Activated CD8-positive, alpha-beta T cell treated with anti-CD3 and anti-CD28 coated beads for 36 hours (primary cell): ENCODE measurements around the gene FAM25A. TPM values are rescaled to one million over a fixed set of nuclear protein-coding genes. Genes with fewer than 3 reads are reported as not detected.

Source experiments
- ATAC-seq: fragments of 200-7000 bp; cut with Tn5 transposase; one replicate; pipeline ENCODE4 v1.10.0; 2021; ENCODE audit warnings: mild to moderate bottlenecking, moderate library complexity
- CTCF ChIA-PET: fragments of 350-600 bp; sonication (Branson Sonifier 250); formaldehyde crosslinking; loops from one replicate; lab custom pipeline; 2021; ENCODE audit warnings: antibody characterized with exemption; lab: Charles Lee
- POLR2A ChIA-PET: fragments of 350-600 bp; sonication (Branson Sonifier 250); formaldehyde crosslinking; loops from one replicate; lab custom pipeline; 2021; ENCODE audit warnings: antibody characterized with exemption; lab: Charles Lee
- DNase-seq: peaks from one replicate; pipeline ENCODE4 v3.0.0-alpha.2; 2020
- H3K27ac Mint-ChIP-seq: one replicate; pipeline ENCODE4 v1.8.0; 2021; ENCODE audit warnings: mild to moderate bottlenecking, mixed read lengths
- H3K27me3 Mint-ChIP-seq: one replicate; pipeline ENCODE4 v1.8.0; 2021; ENCODE audit warnings: mixed read lengths
- H3K36me3 Mint-ChIP-seq: one replicate; pipeline ENCODE4 v1.8.0; 2021; ENCODE audit warnings: low read depth, mixed read lengths
- H3K4me1 Mint-ChIP-seq: one replicate; pipeline ENCODE4 v1.8.0; 2021; ENCODE audit warnings: low read depth, mixed read lengths
- H3K4me3 Mint-ChIP-seq: one replicate; pipeline ENCODE4 v1.8.0; 2021; ENCODE audit warnings: mild to moderate bottlenecking, moderate library complexity, mixed read lengths
- H3K9me3 Mint-ChIP-seq: one replicate; pipeline ENCODE4 v1.8.0; 2021; ENCODE audit warnings: mixed read lengths
- intact Hi-C: fragments of 100-400 bp; cut with micrococcal nuclease; formaldehyde crosslinking; loops from one replicate; pipeline ENCODE4 v1.10.0; 2022
- total RNA-seq, 2 experiments: library from RNA; stranded (reverse); gene quantifications; one replicate each; pipeline ENCODE4 v1.2.3, GENCODE V29; 2021
- TF ChIP-seq, protein P1 (sequence below): fragments of 200-600 bp; IDR thresholded peaks from one replicate; pipeline ENCODE4 v1.8.0; 2022; ENCODE audit warnings: antibody characterized with exemption, mild to moderate bottlenecking

The FAM25A gene
- total RNA-seq, 2 experiments from 2014 or later = not detected

DNA sequence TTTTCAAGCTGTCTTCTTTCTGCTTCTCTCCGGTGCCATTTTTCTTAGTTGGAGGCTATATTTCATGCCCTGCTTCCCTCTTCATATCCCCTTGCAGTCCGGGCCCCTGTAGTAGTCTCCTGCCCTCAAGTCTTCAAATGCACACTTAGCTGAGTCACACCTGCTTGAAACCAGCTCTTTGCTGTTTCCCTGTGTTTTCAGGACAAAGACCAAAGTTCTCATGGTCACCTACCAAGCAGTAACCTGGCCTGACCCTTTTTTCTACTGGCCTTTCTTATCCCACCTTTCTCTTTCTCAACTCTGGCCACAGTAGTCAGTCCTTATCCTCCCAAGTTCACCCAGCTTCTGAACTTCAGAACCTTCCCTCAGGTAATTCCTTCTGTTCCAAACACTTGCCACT is 46.1 kb downstream of the FAM25A start:
- POLR2A ChIA-PET = no interaction called here
- no peaks in the 10 kb centered on the region for H3K27me3 Mint-ChIP-seq
- intact Hi-C loops = no loop called here
- TF ChIP-seq, protein P1, sequence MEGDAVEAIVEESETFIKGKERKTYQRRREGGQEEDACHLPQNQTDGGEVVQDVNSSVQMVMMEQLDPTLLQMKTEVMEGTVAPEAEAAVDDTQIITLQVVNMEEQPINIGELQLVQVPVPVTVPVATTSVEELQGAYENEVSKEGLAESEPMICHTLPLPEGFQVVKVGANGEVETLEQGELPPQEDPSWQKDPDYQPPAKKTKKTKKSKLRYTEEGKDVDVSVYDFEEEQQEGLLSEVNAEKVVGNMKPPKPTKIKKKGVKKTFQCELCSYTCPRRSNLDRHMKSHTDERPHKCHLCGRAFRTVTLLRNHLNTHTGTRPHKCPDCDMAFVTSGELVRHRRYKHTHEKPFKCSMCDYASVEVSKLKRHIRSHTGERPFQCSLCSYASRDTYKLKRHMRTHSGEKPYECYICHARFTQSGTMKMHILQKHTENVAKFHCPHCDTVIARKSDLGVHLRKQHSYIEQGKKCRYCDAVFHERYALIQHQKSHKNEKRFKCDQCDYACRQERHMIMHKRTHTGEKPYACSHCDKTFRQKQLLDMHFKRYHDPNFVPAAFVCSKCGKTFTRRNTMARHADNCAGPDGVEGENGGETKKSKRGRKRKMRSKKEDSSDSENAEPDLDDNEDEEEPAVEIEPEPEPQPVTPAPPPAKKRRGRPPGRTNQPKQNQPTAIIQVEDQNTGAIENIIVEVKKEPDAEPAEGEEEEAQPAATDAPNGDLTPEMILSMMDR = no peak
- H3K36me3 Mint-ChIP-seq = peaks cover 39% of the 10 kb centered on the region
- DNase-seq = no peak
- CTCF ChIA-PET = interaction anchor here (2.1 kb wide), 1 partner anchor 12 kb away, joined by 5 read pairs; no protein-coding TSS in a partner anchor
- ATAC-seq = no peak
- no peaks in the 10 kb centered on the region for H3K4me1 Mint-ChIP-seq
- no peaks in the 10 kb centered on the region for H3K9me3 Mint-ChIP-seq
- H3K27ac Mint-ChIP-seq = peak overlapping the region; percentile 8
- H3K4me3 Mint-ChIP-seq = no peak overlapping the region

DNA sequence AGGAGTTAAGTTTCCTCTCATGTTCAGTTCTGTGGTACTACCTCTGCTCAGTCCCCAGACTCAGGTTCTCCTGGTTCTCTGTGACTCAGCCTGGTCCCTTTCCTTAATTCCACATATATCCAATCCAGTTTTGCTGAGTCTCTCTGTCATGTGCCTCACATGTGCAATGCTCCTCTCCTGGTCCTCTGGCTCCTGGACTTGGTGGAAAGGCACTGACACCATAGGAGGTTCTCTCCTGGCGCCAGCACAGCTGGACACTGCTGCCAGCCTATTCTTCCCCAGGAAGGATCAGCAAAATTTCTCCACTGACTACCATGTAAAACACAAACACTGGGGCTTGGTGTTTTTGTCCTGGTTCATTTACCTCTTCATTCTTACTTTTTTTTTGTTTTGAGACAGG is 46.8 kb downstream of the FAM25A start:
- Mint-ChIP-seq H3K36me3 (peaks cover 45% of the 10 kb centered on the region), H3K4me3 (no peak overlapping the region), H3K27me3 (no peaks in the 10 kb centered on the region), H3K4me1 (no peaks in the 10 kb centered on the region), H3K27ac (no peak overlapping the region), H3K9me3 (no peaks in the 10 kb centered on the region)
- ChIA-PET POLR2A (no interaction called here), CTCF (interaction anchor here (2.1 kb wide), 1 partner anchor 13 kb away, joined by 5 read pairs; no protein-coding TSS in a partner anchor)
- ATAC-seq (no peak), DNase-seq (no peak)
- TF ChIP-seq, protein P1 = no peak
- intact Hi-C loops = no loop called here

DNA sequence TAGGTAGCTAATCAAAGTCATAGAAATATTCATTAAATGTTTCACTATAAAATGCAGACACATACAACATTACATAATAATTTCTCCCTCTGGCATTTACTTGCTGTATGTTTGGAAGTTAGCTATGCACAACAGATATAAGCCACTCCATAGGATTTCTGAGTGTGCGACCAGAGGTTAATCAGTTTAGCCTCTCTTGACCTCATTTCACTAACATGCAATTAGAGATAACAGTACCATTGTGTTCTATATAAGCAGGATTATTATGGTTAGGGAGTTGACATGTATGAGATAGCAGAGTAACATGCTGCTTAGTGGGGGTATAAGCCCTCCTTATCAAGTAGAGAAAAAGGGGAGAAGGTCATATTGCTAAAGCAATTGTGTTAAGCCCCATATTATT is 48.2 kb downstream of the FAM25A start:
- DNase-seq (no peak), ATAC-seq (no peak)
- no peaks in the 10 kb centered on the region for H3K4me1 Mint-ChIP-seq
- TF ChIP-seq, protein P1 = no peak
- ChIA-PET POLR2A (no interaction called here), CTCF (no interaction called here)
- no peaks in the 10 kb centered on the region for H3K9me3 Mint-ChIP-seq
- no peak overlapping the region for H3K4me3 Mint-ChIP-seq
- intact Hi-C loops = no loop called here
- no peaks in the 10 kb centered on the region for H3K27me3 Mint-ChIP-seq
- no peak overlapping the region for H3K27ac Mint-ChIP-seq
- H3K36me3 Mint-ChIP-seq = peaks cover 49% of the 10 kb centered on the region

DNA sequence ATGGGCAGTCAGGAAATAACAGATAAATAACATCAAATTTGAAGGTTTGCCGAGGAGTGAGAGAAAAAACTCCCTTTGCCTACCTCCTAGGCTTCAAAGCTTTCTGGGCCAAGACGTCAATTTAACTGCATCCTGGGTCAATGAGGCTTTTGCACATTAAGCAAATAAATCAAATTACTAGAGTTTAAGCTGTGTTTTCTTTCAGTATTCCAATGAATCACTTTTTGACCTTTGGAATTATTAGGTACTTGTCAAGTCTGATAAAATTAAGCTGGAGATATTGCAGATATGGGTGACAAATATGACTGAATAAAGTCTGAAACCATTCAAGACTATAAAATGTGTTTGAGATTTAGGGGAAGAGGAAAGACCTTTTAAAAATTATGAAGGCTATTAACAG is 52.4 kb downstream of the FAM25A start:
- Mint-ChIP-seq H3K4me1 (peaks cover 7% of the 10 kb centered on the region), H3K36me3 (peaks cover 27% of the 10 kb centered on the region), H3K27me3 (no peaks in the 10 kb centered on the region), H3K9me3 (no peaks in the 10 kb centered on the region), H3K27ac (peak overlapping the region; percentile 35), H3K4me3 (no peak overlapping the region)
- DNase-seq = no peak
- ChIA-PET CTCF (no interaction called here), POLR2A (interaction anchor here (0.9 to 1.1 kb wide), 2 partner anchors 28 to 106 kb away, joined by 3 read pairs; no protein-coding TSS in a partner anchor)
- ATAC-seq = no peak
- intact Hi-C loops = no loop called here
- TF ChIP-seq, protein P1 = no peak

Other genes starting within 250 kb of the FAM25A start
- not detected for gene MMRN2, start 62.7 kb upstream of the FAM25A start, total RNA-seq
- not detected for gene SNCG, start 61.7 kb upstream of the FAM25A start, total RNA-seq
- not detected for gene ADIRF, start 51.8 kb upstream of the FAM25A start, total RNA-seq
- gene GLUD1, start 74.5 kb downstream of the FAM25A start, total RNA-seq = 100 to 1,000 TPM in 1 of 2 experiments, 10 to 100 TPM in 1; 94.2 to 101 TPM
- 10 to 100 TPM; 32.3 to 33.1 TPM for gene SHLD2, start 74.9 kb downstream of the FAM25A start, total RNA-seq
- under 1 TPM; 0.22 to 0.54 TPM for gene NUTM2A, start 205.2 kb downstream of the FAM25A start, total RNA-seq